Measurements from ENCODE around the gene HSPBP1.
"Not testable (repeated sequence)": the region's sequence is repeated elsewhere in the genome, so short reads cannot be mapped to it uniquely, and the experiment has no call there.

Gene HSPBP1, protein sequence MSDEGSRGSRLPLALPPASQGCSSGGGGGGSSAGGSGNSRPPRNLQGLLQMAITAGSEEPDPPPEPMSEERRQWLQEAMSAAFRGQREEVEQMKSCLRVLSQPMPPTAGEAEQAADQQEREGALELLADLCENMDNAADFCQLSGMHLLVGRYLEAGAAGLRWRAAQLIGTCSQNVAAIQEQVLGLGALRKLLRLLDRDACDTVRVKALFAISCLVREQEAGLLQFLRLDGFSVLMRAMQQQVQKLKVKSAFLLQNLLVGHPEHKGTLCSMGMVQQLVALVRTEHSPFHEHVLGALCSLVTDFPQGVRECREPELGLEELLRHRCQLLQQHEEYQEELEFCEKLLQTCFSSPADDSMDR

GRCh38 chr19:55279770-55280643, at the start of gene HSPBP1:
Gene HSPBP1 (minus strand): TSS chr19:55280110. CDS start chr19:55279608, 502 bp downstream.
- peak; percentile 90 to 93 for DNase-seq (ENCODE audit: low read depth in 2 of 2)

DNA sequence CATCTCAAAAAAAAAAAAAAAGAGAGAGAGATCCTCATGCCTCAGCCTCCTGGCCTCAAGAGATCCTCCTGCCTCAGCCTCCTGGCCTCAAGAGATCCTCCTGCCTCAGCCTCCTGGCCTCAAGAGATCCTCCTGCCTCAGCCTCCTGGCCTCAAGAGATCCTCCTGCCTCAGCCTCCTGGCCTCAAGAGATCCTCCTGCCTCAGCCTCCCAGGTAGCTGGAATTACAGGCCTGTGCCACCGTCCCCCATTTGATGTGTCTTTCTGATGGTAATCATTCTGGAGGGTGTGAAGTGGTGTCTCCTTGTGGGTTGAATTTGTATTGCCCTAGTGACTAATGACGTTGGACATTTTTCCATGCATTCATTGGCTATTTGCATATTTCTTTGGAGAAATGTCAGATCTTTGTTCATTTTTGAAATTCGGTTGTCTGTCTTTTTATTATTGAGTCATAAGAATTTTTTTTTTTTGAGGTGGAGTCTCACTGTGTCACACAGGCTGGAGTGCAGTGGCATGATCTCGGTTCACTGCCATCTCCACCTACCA, 48.9 kb upstream of the HSPBP1 start:
- not testable (repeated sequence) for DNase-seq (ENCODE audit: low read depth in 2 of 2)

GRCh38 chr19:55325172-55325571, 45.3 kb upstream of the HSPBP1 start, which contains the start of gene TMEM150B:
Gene TMEM150B (minus strand): TSS chr19:55325341. CDS start chr19:55321036, 4,305 bp downstream.
- DNase-seq (ENCODE audit: low read depth in 2 of 2) = no peak

- DNase-seq (ENCODE audit: low read depth in 2 of 2) = no peak
Observed at GRCh38 chr19:55324662-55325061, 44.8 kb upstream of the HSPBP1 start.

DNA sequence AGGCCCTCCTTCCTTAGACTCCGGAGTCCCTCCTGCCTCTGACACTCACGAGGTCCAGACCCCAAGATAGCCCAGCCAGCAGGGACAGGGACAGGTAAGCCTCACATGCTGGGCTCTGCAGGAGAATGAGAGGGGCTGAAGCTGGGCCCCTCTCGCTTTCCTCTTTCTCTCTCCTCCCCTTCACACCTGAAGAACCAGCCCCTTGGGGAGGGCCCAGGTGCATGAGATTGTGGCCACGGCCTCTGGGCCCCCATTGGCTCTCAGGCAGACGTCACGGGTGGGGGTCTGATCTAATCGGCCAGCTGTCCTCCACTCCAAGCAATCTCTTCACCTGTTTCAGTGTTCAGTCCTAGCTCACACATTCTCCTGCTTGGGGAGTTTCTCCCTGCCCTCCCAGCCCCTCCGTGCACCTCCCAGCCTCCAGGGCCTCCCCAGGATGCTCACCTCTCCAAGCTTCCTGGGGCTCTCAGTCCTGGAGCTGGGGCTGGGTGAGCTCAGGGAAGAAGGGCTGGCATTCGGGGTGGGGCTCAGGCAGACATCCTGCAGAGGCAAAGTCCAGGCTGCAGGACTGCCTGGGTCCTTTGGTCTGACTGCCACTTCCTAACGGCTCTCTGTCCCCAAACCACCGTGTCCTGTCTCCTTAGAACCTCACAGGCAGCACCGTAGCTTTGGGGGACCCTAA, 42.4 kb upstream of the HSPBP1 start:
- no peak for DNase-seq (ENCODE audit: low read depth in 2 of 2)

DNA sequence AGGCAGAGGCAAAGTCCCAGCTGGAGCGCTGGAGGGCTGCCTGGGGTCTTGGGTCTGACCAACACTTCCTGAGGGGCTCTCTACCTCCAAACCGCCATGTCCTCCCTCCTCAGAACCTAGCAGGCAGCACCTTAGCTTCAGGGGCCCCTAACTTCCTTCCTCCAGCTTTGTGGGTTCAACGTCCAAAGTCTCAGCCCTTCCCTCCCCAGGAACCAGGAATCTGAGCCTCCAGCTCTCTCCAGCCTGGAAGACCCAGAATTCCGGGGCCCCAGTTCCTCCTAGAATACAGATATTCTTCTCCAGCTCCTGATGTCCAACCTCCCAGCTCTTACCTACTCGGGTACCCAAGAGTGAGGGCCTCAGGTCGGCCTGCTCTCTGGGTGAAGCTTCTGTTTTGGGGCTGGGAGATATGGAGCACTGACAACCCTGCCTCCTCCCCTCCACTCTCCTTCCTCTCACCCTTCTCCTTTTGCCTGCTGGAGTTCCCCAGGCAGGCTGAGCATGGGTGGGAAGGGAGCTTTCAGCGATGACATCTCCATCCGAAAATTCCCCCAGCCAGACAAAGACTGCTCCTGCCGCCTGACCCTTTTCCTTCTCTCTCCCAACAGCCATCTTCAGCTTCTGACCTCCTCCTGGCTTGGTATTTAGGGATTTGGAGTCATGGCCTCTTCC, 41.7 kb upstream of the HSPBP1 start:
- no peak for DNase-seq (ENCODE audit: low read depth in 2 of 2)

DNA sequence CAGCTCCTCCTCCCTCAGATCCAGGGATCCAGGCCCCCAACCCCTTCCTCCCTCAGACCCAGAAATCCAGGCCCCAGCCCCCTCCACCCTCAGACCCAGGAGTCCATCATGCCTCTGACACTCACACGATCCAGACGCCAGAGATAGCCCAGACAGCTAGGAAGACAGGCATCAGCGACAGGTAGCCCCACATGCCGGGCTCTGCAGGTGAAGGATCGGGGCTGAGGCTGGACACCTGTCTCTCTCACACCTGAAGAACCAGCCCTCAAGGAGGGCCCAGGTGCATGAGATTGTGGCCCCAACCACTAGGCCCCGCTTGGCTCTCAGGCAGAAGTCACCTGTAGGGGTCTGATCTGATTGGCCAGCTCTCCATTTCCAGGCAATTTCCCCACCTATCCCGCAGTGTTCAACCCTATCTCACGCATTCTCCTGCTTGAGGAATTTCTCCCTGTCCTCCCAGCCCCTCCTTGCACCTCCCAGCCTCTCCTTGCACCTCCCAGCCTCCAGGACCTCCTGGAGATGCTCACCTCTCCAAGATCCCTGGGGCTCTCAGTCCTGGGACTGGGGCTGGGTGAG, 41.0 kb upstream of the HSPBP1 start:
- DNase-seq (ENCODE audit: low read depth in 2 of 2) = no peak

DNA sequence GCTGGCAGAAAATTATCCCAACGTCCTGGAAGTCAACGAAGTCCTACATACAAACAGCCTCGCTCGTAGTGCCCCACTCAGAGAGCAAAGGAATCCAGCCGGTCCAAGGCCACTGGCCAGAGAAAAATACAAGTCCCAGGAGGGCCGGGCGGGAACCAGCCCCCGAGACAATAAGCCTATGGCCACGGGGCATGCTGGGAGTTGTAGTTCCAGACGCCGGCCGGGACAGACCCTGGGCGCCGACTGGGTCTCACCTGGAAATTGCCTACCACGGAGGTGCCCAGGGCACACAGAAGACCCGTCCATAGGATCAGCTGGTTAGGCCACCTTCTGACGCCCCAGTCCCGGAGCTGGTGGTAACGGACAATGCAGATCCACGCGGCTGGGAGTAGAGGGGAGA, 39.9 kb upstream of the HSPBP1 start:
- DNase-seq (ENCODE audit: low read depth in 2 of 2) = no peak

- no peak for DNase-seq (ENCODE audit: low read depth in 2 of 2)
Observed at GRCh38 chr19:55316646-55317045, 36.7 kb upstream of the HSPBP1 start.

DNA sequence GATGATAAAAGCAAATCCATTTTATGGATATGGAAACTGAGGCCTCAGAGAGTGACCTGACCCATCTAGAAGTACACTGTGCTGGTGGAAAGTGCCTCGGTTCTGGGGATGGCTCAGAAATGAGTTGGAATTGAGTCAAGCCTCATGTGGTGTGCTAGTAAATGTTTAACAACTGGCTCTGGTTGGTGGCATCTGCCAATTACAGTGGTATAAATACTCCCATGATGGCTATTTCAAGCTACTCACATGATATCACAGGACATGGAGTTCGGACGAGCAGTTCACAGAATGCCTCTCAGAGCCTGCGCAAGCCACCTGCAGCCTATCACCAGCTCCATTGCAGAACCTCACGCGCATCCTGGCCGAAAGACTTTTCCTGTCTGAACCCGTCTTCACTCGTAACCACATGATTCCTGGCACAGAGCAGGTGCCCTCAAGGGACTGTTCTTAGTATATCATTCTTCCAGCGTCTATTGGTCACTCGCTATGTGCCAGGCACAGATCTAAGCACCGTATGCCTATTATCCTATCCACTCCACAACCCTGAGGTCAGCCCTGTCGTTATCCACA, 36.1 kb upstream of the HSPBP1 start:
- no peak for DNase-seq (ENCODE audit: low read depth in 2 of 2)

DNA sequence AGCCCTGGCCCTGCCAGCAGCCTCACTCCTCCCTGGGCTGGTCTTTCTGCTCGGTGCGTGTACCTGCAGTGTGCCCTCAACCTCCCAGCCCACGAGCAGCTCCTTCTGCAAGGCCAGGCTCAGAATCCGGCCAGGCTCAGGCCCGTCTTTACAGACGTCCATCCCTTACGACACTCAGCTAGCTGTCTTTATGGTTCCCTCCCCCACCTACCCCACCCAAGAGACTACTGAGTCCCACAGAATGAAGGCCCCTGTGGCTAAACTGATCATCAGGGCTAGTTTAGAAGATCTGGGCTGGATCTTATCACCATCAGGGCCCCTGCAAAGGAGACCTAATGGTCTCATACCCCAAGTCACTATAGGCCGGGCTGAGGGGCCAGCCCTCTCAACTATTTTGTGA, 34.5 kb upstream of the HSPBP1 start:
- DNase-seq (ENCODE audit: low read depth in 2 of 2) = no peak

DNA sequence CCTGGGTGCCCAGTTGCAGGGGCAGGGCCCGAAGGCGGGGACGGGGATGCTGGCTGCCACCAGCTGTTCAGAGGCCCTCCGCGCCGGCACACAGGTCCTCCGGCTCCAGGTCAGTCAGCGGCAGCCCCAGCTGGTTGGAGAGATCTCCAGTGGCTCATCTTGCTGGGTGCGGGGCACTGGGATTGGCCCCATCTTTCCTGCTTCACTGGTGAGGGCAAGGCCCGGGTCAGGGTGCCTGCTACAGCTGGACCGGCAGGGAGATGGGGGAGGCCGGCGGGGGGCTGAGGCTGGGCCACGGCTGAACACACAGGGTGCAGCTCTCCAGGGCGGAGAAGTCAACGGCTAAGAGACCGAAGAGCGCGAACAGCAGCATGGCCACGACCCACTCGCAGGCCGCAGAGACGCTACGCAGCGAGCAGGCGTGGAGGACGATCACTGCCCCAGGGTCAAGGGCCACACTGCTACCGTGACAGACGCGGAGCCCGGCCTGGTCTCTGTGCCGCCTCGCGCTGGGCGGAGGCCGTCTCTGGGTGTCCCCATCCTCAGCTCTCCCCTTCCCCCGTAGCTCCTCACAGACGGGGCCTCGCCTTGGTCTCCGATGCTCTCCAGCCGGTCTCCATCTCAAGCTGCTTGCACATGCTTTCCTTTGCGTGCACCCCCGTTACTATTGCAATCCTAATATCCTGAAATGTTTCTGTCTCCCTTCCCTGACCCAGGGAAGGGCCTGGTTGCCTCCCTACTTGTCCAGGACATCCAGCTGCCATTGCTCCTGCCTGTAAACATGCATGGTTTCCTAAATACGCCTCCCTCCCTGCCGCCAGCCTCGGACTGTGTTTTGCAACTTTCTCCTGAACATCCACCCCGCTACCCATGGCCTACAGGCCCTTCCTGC, 33.0 kb upstream of the HSPBP1 start:
- DNase-seq (ENCODE audit: low read depth in 2 of 2) = no peak

- no peak for DNase-seq (ENCODE audit: low read depth in 2 of 2)
Observed at GRCh38 chr19:55311797-55312196, 31.9 kb upstream of the HSPBP1 start.

DNA sequence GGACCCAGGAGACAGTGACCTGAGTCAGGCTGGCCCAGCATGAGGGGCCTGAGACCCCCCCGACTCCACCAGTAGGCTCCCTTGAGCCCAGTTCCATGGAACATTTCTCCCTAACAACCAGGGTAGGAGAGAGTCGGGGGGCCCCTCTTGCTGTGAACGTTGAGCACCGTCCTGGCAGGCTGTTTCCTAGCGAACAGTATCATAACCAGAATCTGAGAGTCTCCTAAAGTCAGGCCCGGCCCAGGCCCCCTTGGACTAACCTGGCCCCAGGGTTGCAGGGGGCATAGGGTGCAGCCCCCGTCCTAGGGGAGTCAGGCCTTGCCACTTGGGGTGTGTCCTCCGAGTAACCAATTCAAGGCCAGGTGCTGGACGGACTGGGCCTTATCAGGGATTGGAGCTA, 31.5 kb upstream of the HSPBP1 start:
- no peak for DNase-seq (ENCODE audit: low read depth in 2 of 2)

- no peak for DNase-seq (ENCODE audit: low read depth in 2 of 2)
Observed at GRCh38 chr19:55310498-55310897, 30.6 kb upstream of the HSPBP1 start.

GRCh38 chr19:55309448-55309847, 29.5 kb upstream of the HSPBP1 start:
- DNase-seq (ENCODE audit: low read depth in 2 of 2) = no peak

- DNase-seq (ENCODE audit: low read depth in 2 of 2) = no peak
Observed at GRCh38 chr19:55308281-55308680, 28.4 kb upstream of the HSPBP1 start.

DNA sequence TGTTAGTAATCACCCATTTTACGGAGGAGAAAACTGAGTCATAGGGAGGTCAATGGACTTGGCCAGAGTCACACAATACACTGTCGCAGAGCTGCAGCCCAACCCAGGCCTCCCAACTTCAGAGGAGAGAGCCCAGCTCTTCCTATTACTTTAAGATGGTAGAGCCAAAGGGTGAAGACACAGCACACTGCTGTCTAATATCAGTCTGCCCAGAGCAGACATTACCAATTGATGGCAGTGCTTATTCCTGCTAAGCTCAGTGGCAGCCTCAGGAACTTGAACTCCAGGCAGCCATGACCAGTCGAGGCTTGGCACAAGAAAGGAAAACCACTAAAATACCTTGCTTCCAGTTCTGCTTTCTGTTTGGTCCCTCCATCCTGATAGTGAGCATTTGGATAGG, 26.8 kb upstream of the HSPBP1 start:
- no peak for DNase-seq (ENCODE audit: low read depth in 2 of 2)

DNA sequence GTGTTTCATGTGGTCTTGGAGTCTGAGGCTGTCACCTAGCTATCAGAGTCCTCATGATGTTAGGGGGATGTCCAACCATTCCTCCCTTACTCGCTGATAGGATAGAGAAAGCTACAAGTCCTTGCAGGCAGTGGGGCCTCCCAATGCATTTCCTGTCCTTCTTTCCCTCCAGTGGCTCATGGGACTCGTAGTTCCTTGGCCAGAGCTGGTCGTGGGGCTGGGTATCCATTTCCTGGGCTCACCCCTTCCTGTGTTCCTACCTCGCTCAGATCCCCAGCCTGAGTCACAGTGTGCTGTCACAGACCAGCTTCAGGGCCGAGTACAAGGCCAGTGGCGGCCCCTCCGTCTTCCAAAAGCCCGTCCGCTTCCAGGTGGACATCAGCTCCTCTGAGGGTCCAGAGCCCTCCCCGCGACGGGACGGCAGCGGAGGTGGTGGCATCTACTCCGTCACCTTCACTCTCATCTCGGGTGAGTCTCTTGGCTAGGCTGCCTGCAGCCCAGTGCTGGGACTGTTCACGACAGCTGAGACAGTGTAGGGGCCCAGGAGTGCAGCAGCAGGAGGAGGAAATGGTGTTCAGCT, 26.2 kb upstream of the HSPBP1 start:
- no peak for DNase-seq (ENCODE audit: low read depth in 2 of 2)
